Activated CD8-positive, alpha-beta memory T cell treated with anti-CD3 and anti-CD28 coated beads, Interleukin-2, amount 50 U/mL, for 4 hours (primary cell): ENCODE results near the gene TOGARAM2.
"Not testable (repeated sequence)": the region's sequence is repeated elsewhere in the genome, so short reads cannot be mapped to it uniquely, and the experiment has no call there.

Experiments used
- DNase-seq: peaks from one replicate; pipeline ENCODE4 v3.0.0-alpha.2; 2020

Gene TOGARAM2

GRCh38 chr2:29079887-29080286 is 98.8 kb downstream of the TOGARAM2 start:
- no peak for DNase-seq

GRCh38 chr2:29080886-29081743 is 100.0 kb downstream of the TOGARAM2 start:
- no peak for DNase-seq

- DNase-seq = no peak
Observed at GRCh38 chr2:29082804-29083495, 101.9 kb downstream of the TOGARAM2 start.

DNA sequence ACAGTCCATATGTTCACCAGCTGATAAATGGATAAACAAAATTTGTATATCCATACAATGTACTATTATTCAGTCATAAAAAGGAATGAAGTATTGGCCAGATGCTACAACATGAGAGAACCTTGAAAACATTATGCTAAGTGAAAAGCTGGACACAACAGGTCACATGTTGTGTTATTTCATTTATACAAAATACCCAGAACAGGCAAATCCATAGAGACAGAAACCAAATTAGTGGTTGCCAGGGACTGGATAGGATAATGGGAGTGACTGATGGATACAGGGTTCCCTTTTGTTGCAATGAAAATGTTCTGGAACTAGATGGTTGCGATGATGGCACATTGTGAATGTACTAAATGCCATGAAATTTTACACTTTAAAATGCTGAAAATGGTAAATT is 103.5 kb downstream of the TOGARAM2 start:
- no peak for DNase-seq

DNA sequence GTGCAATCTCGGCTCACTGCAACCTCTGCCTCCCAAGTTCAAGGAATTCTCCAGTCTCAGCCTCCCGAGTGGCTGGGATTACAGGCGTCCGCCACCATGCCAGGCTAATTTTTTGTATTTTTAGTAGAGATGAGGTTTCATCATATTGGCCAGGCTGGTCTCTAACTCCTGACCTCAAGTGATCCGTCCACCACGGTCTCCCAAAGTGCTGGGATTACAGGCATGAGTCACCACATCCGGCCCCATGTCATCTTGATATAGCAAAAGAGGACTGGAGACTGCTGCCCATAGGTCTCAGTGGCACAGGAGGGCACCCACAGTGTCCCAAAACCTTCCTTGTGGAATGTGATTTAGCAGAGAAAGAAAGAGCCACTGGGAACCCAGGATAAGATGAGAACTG is 109.2 kb downstream of the TOGARAM2 start:
- DNase-seq = not testable (repeated sequence)

- DNase-seq = no peak
Observed at GRCh38 chr2:29096969-29097368, 115.9 kb downstream of the TOGARAM2 start.

GRCh38 chr2:29097569-29097968 is 116.5 kb downstream of the TOGARAM2 start:
- DNase-seq = no peak

DNA sequence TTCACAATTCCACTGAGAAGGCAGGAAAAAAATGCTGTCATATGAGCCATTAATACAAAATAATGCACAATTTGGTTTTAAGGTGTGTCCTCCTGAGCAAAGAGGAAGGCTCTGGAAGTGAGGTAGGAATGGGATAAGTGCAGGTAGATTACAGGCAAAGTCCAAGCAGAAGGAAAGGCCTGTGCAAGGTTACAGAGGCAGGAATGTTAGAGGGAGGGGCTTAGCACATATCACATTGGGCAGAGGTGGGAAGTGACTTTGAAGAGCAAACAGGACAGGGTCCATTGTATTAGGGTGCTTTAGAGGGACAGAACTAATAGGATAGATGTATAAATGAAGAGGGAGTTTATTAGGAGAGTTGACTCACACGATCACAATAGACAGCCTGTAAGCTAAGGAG is 119.5 kb downstream of the TOGARAM2 start:
- no peak for DNase-seq
